LNCaP clone FGC (cell line): ENCODE results near the gene SIGMAR1.

ENCODE experiments used
- DNase-seq: peaks from one replicate; pipeline ENCODE4 v3.0.0-alpha.2; 2011; ENCODE audit warnings: low read depth
- H3K4me3 ChIP-seq: 2 replicates; pipeline ENCODE4 v1.5.1; 2011; ENCODE audit warnings: mild to moderate bottlenecking, low read depth, low read length, control low read depth
- TF ChIP-seq, protein P1 (sequence below): IDR thresholded peaks from 2 replicates; pipeline ENCODE4 v1.5.1; 2012; ENCODE audit warnings: mild to moderate bottlenecking; ENCODE audit not compliant: control insufficient read depth, insufficient read depth; ENCODE audit errors: extremely low read depth

SIGMAR1 gene

GRCh38 chr9:34655394-34655793, 17.8 kb upstream of the SIGMAR1 start:
- TF ChIP-seq, protein P1, sequence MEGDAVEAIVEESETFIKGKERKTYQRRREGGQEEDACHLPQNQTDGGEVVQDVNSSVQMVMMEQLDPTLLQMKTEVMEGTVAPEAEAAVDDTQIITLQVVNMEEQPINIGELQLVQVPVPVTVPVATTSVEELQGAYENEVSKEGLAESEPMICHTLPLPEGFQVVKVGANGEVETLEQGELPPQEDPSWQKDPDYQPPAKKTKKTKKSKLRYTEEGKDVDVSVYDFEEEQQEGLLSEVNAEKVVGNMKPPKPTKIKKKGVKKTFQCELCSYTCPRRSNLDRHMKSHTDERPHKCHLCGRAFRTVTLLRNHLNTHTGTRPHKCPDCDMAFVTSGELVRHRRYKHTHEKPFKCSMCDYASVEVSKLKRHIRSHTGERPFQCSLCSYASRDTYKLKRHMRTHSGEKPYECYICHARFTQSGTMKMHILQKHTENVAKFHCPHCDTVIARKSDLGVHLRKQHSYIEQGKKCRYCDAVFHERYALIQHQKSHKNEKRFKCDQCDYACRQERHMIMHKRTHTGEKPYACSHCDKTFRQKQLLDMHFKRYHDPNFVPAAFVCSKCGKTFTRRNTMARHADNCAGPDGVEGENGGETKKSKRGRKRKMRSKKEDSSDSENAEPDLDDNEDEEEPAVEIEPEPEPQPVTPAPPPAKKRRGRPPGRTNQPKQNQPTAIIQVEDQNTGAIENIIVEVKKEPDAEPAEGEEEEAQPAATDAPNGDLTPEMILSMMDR = no peak
- DNase-seq = no peak

GRCh38 chr9:34654323-34655051, 16.9 kb upstream of the SIGMAR1 start:
- TF ChIP-seq, protein P1 = no peak
- no peak for DNase-seq
- no peak overlapping the region for H3K4me3 ChIP-seq

More at GRCh38 chr9:34655394-34655793, 17.8 kb upstream of the SIGMAR1 start:
- H3K4me3 ChIP-seq = no peak overlapping the region

GRCh38 chr9:34653151-34654072, 15.8 kb upstream of the SIGMAR1 start:
- no peak overlapping the region for H3K4me3 ChIP-seq
- DNase-seq = no peak
- TF ChIP-seq, protein P1 = no peak

DNA sequence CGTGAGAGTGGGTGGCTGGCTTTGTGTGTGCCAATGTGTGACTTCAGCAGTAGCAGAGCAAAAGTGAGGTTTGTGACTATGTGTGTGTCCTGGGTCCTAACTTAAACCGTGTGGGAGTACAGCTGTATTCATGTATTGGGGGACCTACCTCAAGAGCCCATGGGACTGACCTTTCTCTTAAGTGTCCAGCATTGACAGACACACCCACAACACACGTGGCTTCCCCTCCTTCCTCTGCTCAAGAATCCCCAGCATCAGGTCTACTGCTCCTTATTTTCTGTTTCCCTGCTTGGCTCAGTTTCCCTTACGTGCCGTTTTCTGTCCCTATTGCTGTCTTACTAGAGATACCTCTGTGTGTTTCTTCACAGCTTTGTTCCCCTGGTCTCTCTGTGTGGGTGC, 15.0 kb upstream of the SIGMAR1 start:
- no peak for DNase-seq
- peak overlapping the region; percentile 55 for H3K4me3 ChIP-seq
- TF ChIP-seq, protein P1 = no peak

- peak within 1 kb of the TSS; percentile 55 for H3K4me3 ChIP-seq
- TF ChIP-seq, protein P1 = peak; percentile 33; the same call in 1 of the 2 replicates
- DNase-seq = peak; percentile 74
Observed at GRCh38 chr9:34651876-34652601, 14.5 kb upstream of the SIGMAR1 start, which contains the start of gene IL11RA. IL11RA (plus strand) TSS chr9:34652185; CDS start chr9:34655218, 3,033 bp downstream.

GRCh38 chr9:34651321-34651720, 13.7 kb upstream of the SIGMAR1 start:
- TF ChIP-seq, protein P1 = no peak
- H3K4me3 ChIP-seq = peak overlapping the region; percentile 55
- DNase-seq = peak; percentile 45
